Lower leg skin (tissue), 3 donors: ENCODE data around the gene FUT8.

ENCODE experiments used
- CTCF ChIP-seq, 3 donors: fragments of 450-650 bp; IDR thresholded peaks; one replicate each; pipeline ENCODE4 v1.5.1; 2016; ENCODE audit warnings: antibody characterized with exemption in 3 of 3, mild to moderate bottlenecking in 3 of 3, moderate library complexity in 2 of 3
- POLR2A ChIP-seq, 2 donors: fragments of 450-650 bp; IDR thresholded peaks; one replicate each; pipeline ENCODE4 v1.6.1; 2016 to 2017; ENCODE audit warnings: antibody characterized with exemption in 2 of 2, mild to moderate bottlenecking in 1 of 2, moderate library complexity in 1 of 2

- no peak for TF ChIP-seq CTCF (IDR thresholded peaks at IDR 0.05)
- no peak for TF ChIP-seq POLR2A (IDR thresholded peaks at IDR 0.05)
These were observed 371.0 kb downstream of the FUT8 start for GRCh38 chr14:65783576-65783975.
